Spleen (tissue), 11 donors: ENCODE results near the gene OR6A2. TPM values are rescaled to one million over a fixed set of nuclear protein-coding genes. Genes with fewer than 3 reads are reported as not detected.
"Not testable (repeated sequence)": the region's sequence is repeated elsewhere in the genome, so short reads cannot be mapped to it uniquely, and the experiment has no call there.

Source experiments
- DNase-seq: peaks from one replicate; pipeline ENCODE4 v3.0.0-alpha.2; 2020
- H3K27ac ChIP-seq, 8 donors: fragments of 200-600 bp; sonication (generic) in 7 of 8; 1 replicate in 4 of 8; 2 replicates in 4 of 8; pipeline versions ENCODE4 v1.5.0 to v1.8.0; 2016 to 2021; ENCODE audit warnings: inconsistent platforms in 4 of 8, mild to moderate bottlenecking in 4 of 8, moderate library complexity in 1 of 8
- H3K27me3 ChIP-seq, 7 donors: fragments of 200-600 bp; sonication (generic) in 6 of 7; replicated peaks in 1 of 7; 1 replicate in 4 of 7; 2 replicates in 3 of 7; pipeline versions ENCODE4 v1.5.0 to v1.8.0; 2016 to 2021; ENCODE audit warnings: inconsistent platforms in 3 of 7, mild to moderate bottlenecking in 1 of 7
- H3K36me3 ChIP-seq, 6 donors: fragments of 200-600 bp; sonication (generic) in 5 of 6; 1 replicate in 4 of 6; 2 replicates in 2 of 6; pipeline versions ENCODE4 v1.5.0 to v1.8.0; 2016 to 2021; ENCODE audit warnings: inconsistent platforms in 2 of 6
- H3K4me1 ChIP-seq, 6 donors: fragments of 200-600 bp; sonication (generic) in 5 of 6; 1 replicate in 3 of 6; 2 replicates in 3 of 6; pipeline versions ENCODE4 v1.5.0 to v1.8.0; 2016 to 2021; ENCODE audit warnings: inconsistent platforms in 3 of 6
- H3K4me3 ChIP-seq, 8 donors: fragments of 200-600 bp; sonication (generic) in 7 of 8; 1 replicate in 4 of 8; 2 replicates in 4 of 8; pipeline versions ENCODE4 v1.5.0 to v1.8.0; 2016 to 2021; ENCODE audit warnings: inconsistent platforms in 4 of 8, mild to moderate bottlenecking in 4 of 8, moderate library complexity in 2 of 8
- H3K9me3 ChIP-seq, 8 donors: fragments of 200-600 bp; sonication (generic) in 7 of 8; 1 replicate in 4 of 8; 2 replicates in 4 of 8; pipeline versions ENCODE4 v1.5.0 to v1.8.0; 2016 to 2021; ENCODE audit warnings: inconsistent platforms in 4 of 8
- POLR2A ChIP-seq, 3 donors: fragments of 450-650 bp; IDR thresholded peaks; one replicate each; pipeline ENCODE4 v1.5.1; 2017; ENCODE audit warnings: antibody characterized with exemption in 3 of 3, mild to moderate bottlenecking in 1 of 3
- POLR2AphosphoS5 ChIP-seq, 3 donors: sonication (generic); formaldehyde crosslinking; IDR thresholded peaks; one replicate each; pipeline ENCODE4 v1.5.1; 2017; ENCODE audit warnings: antibody characterized with exemption in 3 of 3
- WGBS, 5 donors: extraction: QIAGEN DNeasy Blood & Tissue Kit in 3 of 5; methylation state at CpG; one replicate each; pipeline versions ENCODE4 v1.1.5 to v1.1.7; 2013 to 2018; 5-methylcytosine and 5-hydroxymethylcytosine counted together
- intact Hi-C: fragments of 100-400 bp; cut with DNase I; formaldehyde crosslinking; loops from one replicate; pipeline ENCODE4 v1.15.0; 2023; ENCODE audit warnings: low total_unique reads
- polyA plus RNA-seq, 3 donors: library from polyadenylated mRNA; stranded (reverse); fragments of 200-250 nt; gene quantifications; one replicate each; pipeline ENCODE4 v1.2.1, GENCODE V29; 2013
- total RNA-seq, 7 donors: library from RNA; depleted of rRNA in 3 of 7; stranded (reverse); fragments of >200 nt in 3 of 7; fragmentation: NEBNext Ultra II Directional in 4 of 7; extraction: Animal tissue kit (Norgen Biotek cat#: 25700) in 4 of 7; gene quantifications; one replicate each; pipeline versions ENCODE4 v1.1.0 to v1.2.1, GENCODE V29; 2016 to 2021
- TF ChIP-seq, protein P1 (sequence below), 11 experiments: fragments of 200-600 bp in 7 of 11; fragments of 450-650 bp in 4 of 11; sonication (generic) in 4 of 11; IDR thresholded peaks in 8 of 11; conservative IDR thresholded peaks in 3 of 11; 1 replicate in 7 of 11; 2 replicates in 4 of 11; pipeline versions ENCODE4 v1.4.0 to v1.8.0; 2016 to 2021; ENCODE audit warnings: antibody characterized with exemption in 11 of 11, inconsistent platforms in 4 of 11, mild to moderate bottlenecking in 1 of 11
- donor health status: healthy with polysubstance abuse.
- donor health status: DM: no; HTN: no; CAD: no; lungs with moderate emphysema.
- donor health status: DM: no; HTN: no; CAD: no.
- donor health status: Bipolar disorder and iron deficiency.
- donor health status: healthy.
- donor health status: DM: no; HTN: no; CAD: no.
- donor health status: DM: yes; HTN: yes; CAD: no.

OR6A2 gene
- total and polyA plus RNA-seq, 10 donors, result 0.07 to 0.85 (median 0.39) TPM; not detected in 3

DNA sequence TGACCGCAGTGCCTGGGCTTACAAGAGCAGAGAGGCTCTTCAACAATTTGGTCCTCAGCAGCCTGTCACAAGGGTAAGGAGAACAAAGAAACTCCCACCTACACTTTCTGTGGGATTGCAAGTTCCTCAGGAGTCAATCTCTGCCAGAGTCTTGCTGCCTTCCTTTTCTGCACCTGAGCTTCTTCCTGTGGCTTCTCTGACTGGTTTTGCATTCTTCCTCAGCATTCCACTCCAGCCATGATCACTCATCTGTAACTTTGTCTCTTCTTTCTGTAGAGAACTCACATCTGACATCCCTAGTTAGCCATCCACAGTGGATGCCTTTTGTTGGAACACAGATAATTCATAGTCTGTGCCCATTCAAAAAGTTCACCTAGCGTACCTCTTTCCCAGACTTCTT is 14.2 kb upstream of the OR6A2 start:
- Histone ChIP-seq H3K27ac (no peak overlapping the region), H3K9me3 (peaks cover 0 to 8% (median 0%) of the 10 kb centered on the region in 8 donors), H3K27me3 (peaks cover 0 to 32% (median 0%) of the 10 kb centered on the region in 7 donors), H3K4me1 (peaks cover 0 to 5% (median 0%) of the 10 kb centered on the region in 6 donors), H3K36me3 (no peaks in the 10 kb centered on the region), H3K4me3 (no peak overlapping the region)
- 61 to 86% (median 65%) methylated on average over 2 of the region's 2 CpGs for WGBS, 5 donors
- DNase-seq, result no peak
- TF ChIP-seq, protein P1, sequence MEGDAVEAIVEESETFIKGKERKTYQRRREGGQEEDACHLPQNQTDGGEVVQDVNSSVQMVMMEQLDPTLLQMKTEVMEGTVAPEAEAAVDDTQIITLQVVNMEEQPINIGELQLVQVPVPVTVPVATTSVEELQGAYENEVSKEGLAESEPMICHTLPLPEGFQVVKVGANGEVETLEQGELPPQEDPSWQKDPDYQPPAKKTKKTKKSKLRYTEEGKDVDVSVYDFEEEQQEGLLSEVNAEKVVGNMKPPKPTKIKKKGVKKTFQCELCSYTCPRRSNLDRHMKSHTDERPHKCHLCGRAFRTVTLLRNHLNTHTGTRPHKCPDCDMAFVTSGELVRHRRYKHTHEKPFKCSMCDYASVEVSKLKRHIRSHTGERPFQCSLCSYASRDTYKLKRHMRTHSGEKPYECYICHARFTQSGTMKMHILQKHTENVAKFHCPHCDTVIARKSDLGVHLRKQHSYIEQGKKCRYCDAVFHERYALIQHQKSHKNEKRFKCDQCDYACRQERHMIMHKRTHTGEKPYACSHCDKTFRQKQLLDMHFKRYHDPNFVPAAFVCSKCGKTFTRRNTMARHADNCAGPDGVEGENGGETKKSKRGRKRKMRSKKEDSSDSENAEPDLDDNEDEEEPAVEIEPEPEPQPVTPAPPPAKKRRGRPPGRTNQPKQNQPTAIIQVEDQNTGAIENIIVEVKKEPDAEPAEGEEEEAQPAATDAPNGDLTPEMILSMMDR (IDR thresholded peaks at IDR 0.05 in 8 of 11, conservative IDR thresholded peaks at IDR 0.05 in 3 of 11), result no peak
- TF ChIP-seq POLR2AphosphoS5 (IDR thresholded peaks at IDR 0.05) (no peak), POLR2A (IDR thresholded peaks at IDR 0.05) (no peak)
- intact Hi-C loops, result no loop called here

DNA sequence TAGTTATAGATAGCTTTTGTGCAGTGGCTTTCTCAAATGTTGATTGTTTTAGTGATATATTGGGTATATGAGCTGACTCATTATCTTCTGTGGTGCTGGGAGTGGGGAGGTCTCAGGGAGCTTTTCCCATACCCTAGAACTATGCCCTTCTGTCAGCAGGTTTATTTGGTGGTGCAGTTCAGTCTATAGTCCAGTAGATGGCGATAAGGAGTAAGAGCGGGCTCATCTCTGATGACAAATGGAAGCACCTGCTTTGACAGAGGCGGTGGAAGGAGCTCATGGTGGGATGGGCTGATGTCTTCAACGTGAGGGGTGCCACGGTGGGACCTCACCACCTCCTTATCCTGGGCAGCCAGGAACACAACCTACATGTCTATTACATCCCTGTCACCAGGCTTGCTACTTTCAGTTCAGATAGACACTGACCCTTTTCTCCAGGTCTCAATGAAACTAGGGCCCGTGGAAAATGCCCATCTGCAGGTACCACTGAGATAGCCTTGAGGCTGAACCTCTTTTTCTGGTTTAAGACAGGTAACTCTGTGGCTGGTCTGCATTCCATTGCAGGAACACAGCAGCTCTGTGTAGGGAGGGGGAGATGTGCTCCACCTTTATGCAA is 13.0 kb upstream of the OR6A2 start:
- WGBS, 5 donors, result 15 to 21% (median 17%) methylated on average over 6 of the region's 6 CpGs
- Histone ChIP-seq H3K4me1 (peaks cover 0 to 5% (median 0%) of the 10 kb centered on the region in 6 donors), H3K9me3 (no peaks in the 10 kb centered on the region), H3K27me3 (peaks cover 0 to 32% (median 0%) of the 10 kb centered on the region in 7 donors), H3K36me3 (no peaks in the 10 kb centered on the region), H3K27ac (no peak overlapping the region), H3K4me3 (no peak overlapping the region)
- no peak for DNase-seq
- intact Hi-C loops, result no loop called here
- TF ChIP-seq POLR2A (IDR thresholded peaks at IDR 0.05) (no peak), POLR2AphosphoS5 (IDR thresholded peaks at IDR 0.05) (no peak)
- TF ChIP-seq, protein P1 (IDR thresholded peaks at IDR 0.05 in 8 of 11, conservative IDR thresholded peaks at IDR 0.05 in 3 of 11), result peak; percentile 47 to 85 (median 72)

DNA sequence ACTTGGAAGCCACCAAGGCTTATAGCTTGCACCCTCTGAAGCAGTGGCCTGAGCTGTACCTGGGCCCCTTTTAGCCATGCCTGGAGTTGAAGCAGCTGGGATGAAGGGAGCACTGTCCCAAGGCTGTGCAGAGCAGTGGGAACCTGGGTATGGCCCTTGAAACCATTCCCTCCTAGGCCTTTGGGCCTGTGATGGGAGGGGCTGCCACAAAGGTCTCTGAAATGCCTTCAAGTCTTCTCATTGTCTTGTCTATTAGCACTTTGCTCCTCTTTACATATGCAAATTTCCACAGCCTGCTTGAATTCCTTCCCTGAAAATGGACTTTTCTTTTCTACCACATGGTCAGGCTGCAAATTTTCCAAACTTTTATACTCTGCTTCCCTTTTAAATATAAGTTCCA is 1.6 kb upstream of the OR6A2 start:
- intact Hi-C loops, H3K4me3 ChIP-seq, H3K36me3 ChIP-seq, DNase-seq, H3K27me3 ChIP-seq, H3K27ac ChIP-seq, H3K4me1 ChIP-seq: not testable (repeated sequence)
- H3K9me3 ChIP-seq, result peaks cover 0 to 20% (median 12%) of the 10 kb centered on the region in 8 donors

DNA sequence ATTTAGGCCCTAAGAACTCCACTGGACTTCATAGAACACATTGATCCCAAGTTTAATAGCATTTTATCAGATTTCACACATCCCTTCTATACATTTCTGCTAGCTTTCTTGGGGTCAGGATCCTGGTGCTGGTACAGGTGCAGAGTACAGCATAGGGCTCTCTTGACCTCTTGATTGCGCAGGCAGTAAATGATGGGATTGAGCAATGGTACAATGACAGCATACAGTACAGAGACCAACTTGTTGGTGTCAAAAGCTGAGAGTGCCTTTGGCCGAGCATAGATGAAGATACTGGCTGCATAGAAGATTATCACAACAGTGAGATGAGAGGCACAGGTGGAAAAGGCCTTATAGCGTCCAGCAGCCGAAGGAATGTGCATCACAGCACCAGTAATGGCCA is 4.8 kb downstream of the OR6A2 start:
- no peak for DNase-seq
- no peaks in the 10 kb centered on the region for H3K4me1 ChIP-seq
- no peaks in the 10 kb centered on the region for H3K9me3 ChIP-seq
- H3K27me3 ChIP-seq, result no peaks in the 10 kb centered on the region
- 83 to 95% (median 88%) methylated on average over 4 of the region's 4 CpGs for WGBS, 5 donors
- intact Hi-C loops, result no loop called here
- TF ChIP-seq POLR2AphosphoS5 (IDR thresholded peaks at IDR 0.05), result no peak
- TF ChIP-seq POLR2A (IDR thresholded peaks at IDR 0.05), result no peak
- TF ChIP-seq, protein P1 (IDR thresholded peaks at IDR 0.05 in 8 of 11, conservative IDR thresholded peaks at IDR 0.05 in 3 of 11), result no peak
- H3K36me3 ChIP-seq, result no peaks in the 10 kb centered on the region
- no peak overlapping the region for H3K4me3 ChIP-seq
- H3K27ac ChIP-seq, result no peak overlapping the region
